Measurements from ENCODE around the gene TENM3.

The TENM3 gene

DNA sequence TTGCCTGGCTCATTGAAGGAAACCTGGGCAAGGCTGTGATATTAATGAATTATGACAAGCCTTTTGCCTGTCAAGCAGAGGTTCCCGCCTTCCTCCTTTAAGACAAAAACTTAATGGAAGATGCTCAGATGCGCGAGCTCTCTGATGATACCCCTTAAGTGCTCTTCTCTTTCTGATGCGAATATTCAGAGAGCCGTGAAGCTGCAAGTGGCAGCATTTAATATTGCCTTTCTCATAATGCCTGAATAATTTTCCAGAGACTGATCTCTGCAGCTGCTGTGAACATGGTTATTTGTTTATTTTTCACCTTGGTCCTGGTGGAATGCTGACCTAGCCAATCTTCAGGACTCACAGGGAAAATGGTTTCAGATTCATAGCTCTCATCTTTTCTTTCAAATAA, 251.8 kb downstream of the TENM3 start:
- Mint-ChIP-seq H3K4me1 (peaks cover 8% of the 10 kb centered on the region), H3K36me3 (no peaks in the 10 kb centered on the region), H3K27ac (no peak overlapping the region), H3K9me3 (no peaks in the 10 kb centered on the region), H3K27me3 (peaks cover 9% of the 10 kb centered on the region), H3K4me3 (no peak overlapping the region)
- CTCF ChIA-PET, result interaction anchor here (0.9 kb wide), 1 partner anchor 8 kb away, joined by 3 read pairs; no protein-coding TSS in a partner anchor
- DNase-seq, result no peak

DNA sequence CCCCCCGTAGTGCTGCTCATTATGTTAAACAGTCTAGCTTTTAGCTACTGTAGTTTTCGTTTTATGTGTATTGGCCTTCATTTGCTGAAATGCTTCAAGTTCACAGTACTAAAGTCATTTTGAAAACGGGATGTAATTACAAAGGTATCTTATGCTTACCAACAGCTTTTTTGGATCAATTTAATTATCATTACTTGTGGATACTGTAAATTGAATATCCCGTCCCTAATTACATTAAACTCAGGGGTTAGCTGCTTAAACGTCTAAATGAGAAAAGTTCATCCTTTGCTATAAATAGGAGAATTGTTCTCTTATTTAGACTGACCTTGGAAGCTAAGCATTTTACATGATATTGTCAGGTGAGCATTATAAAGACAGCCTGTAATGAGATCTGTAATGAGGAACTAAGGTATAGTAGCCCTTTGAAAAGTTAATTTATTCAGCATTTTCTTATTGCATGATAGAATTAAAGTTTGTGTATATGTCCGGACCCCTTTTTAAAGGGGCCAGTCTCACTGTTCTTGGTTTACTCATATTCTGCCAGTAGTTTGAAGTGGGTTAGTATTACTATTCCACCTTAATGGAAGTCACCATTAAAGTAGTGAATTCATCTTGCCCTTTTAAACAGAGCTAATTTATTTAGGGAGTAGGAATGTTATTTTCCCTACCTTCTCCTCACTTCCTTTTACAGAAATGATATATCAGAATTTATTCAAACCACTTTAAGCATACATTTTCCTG, 252.6 kb downstream of the TENM3 start:
- peaks cover 8% of the 10 kb centered on the region for H3K4me1 Mint-ChIP-seq
- CTCF ChIA-PET, result interaction anchor here (0.9 kb wide), 1 partner anchor 9 kb away, joined by 3 read pairs; no protein-coding TSS in a partner anchor
- no peak for DNase-seq
- H3K9me3 Mint-ChIP-seq, result no peaks in the 10 kb centered on the region
- H3K4me3 Mint-ChIP-seq, result no peak overlapping the region
- peaks cover 4% of the 10 kb centered on the region for H3K27me3 Mint-ChIP-seq
- H3K27ac Mint-ChIP-seq, result no peak overlapping the region
- H3K36me3 Mint-ChIP-seq, result no peaks in the 10 kb centered on the region

- CTCF ChIA-PET, result no interaction called here
- no peaks in the 10 kb centered on the region for H3K36me3 Mint-ChIP-seq
- H3K4me3 Mint-ChIP-seq, result no peak overlapping the region
- H3K9me3 Mint-ChIP-seq, result no peaks in the 10 kb centered on the region
- no peak for DNase-seq
- H3K4me1 Mint-ChIP-seq, result peaks cover 8% of the 10 kb centered on the region
- no peak overlapping the region for H3K27ac Mint-ChIP-seq
- H3K27me3 Mint-ChIP-seq, result peaks cover 4% of the 10 kb centered on the region
Observed at GRCh38 chr4:182496408-182496807, 253.2 kb downstream of the TENM3 start.

- H3K4me1 Mint-ChIP-seq, result no peaks in the 10 kb centered on the region
- CTCF ChIA-PET, result no interaction called here
- H3K27ac Mint-ChIP-seq, result no peak overlapping the region
Observed at GRCh38 chr4:182502064-182502463, 258.9 kb downstream of the TENM3 start.

GRCh38 chr4:182504463-182504862, 261.3 kb downstream of the TENM3 start:
- no peaks in the 10 kb centered on the region for H3K4me1 Mint-ChIP-seq
- H3K36me3 Mint-ChIP-seq, result no peaks in the 10 kb centered on the region
- no peaks in the 10 kb centered on the region for H3K27me3 Mint-ChIP-seq
- CTCF ChIA-PET, result no interaction called here
- no peak overlapping the region for H3K27ac Mint-ChIP-seq
- H3K4me3 Mint-ChIP-seq, result no peak overlapping the region
- H3K9me3 Mint-ChIP-seq, result no peaks in the 10 kb centered on the region
- no peak for DNase-seq

More at GRCh38 chr4:182502064-182502463, 258.9 kb downstream of the TENM3 start:
- no peak overlapping the region for H3K4me3 Mint-ChIP-seq
- H3K27me3 Mint-ChIP-seq, result no peaks in the 10 kb centered on the region
- H3K36me3 Mint-ChIP-seq, result no peaks in the 10 kb centered on the region
- no peak for DNase-seq
- H3K9me3 Mint-ChIP-seq, result no peaks in the 10 kb centered on the region

- Mint-ChIP-seq H3K4me3 (no peak overlapping the region), H3K27me3 (no peaks in the 10 kb centered on the region), H3K36me3 (no peaks in the 10 kb centered on the region), H3K9me3 (no peaks in the 10 kb centered on the region), H3K27ac (no peak overlapping the region), H3K4me1 (no peaks in the 10 kb centered on the region)
- CTCF ChIA-PET, result no interaction called here
- DNase-seq, result no peak
Observed at GRCh38 chr4:182507805-182508204, 264.6 kb downstream of the TENM3 start.

DNA sequence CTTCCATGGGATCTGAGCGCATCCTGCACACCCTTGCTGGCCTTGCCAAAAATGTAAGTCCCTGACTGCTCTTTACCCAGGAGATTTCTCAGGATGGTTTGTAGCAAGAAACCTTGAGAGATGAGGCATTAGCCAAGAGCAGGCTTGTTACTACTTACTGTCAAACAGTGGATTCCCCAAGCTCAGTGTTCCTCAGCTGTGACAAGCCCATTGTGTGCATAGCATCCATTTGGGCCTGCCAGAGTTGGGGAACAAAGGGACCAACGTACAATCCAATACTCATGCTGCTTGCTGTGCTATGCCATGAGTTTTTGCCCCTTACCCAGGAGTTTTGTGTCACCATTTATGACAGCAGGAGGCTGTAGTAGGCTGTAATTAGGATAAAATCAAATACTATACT, 267.6 kb downstream of the TENM3 start:
- Mint-ChIP-seq H3K27me3 (no peaks in the 10 kb centered on the region), H3K36me3 (no peaks in the 10 kb centered on the region), H3K27ac (no peak overlapping the region), H3K4me1 (no peaks in the 10 kb centered on the region), H3K9me3 (no peaks in the 10 kb centered on the region), H3K4me3 (no peak overlapping the region)
- DNase-seq, result no peak
- CTCF ChIA-PET, result no interaction called here

DNA sequence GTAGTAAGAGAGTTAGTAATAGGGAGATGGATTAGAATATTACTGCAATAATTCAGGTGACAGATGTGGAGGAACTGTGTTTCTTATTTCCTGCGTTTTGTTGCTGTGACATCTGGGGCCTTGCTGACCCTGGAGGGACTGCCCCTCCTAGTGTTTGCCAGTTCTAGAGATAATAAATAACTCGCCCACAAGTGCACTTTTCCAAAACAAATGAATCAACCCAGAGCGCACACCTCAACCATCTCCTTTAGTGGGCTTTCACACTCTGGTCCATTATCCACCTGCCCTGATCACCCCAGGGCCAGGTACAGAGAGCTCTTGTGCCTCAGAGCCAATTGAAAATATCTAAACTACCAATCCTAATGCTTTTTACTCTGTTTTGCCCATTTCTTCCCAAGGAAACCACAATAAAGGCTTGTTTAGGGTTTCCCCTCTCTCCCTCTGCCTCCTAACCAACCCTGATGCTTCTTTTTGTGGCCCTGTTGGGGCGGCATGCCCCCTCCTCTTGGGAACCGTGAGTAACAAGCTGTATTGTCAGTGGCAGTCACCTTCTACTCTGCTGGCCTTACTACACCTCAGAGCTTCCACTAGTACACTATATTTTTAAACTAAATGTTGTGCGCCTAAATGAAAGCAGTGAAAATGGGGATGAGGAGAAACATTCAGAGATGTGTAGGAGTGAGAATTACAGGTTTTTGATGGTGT, 270.5 kb downstream of the TENM3 start:
- Mint-ChIP-seq H3K27me3 (no peaks in the 10 kb centered on the region), H3K27ac (no peak overlapping the region), H3K4me3 (no peak overlapping the region)

GRCh38 chr4:182518421-182518820, 275.2 kb downstream of the TENM3 start:
- CTCF ChIA-PET, result no interaction called here
- H3K4me3 Mint-ChIP-seq, result no peak overlapping the region
- H3K27ac Mint-ChIP-seq, result no peak overlapping the region
- DNase-seq, result no peak
- no peaks in the 10 kb centered on the region for H3K36me3 Mint-ChIP-seq
- H3K27me3 Mint-ChIP-seq, result no peaks in the 10 kb centered on the region
- no peaks in the 10 kb centered on the region for H3K4me1 Mint-ChIP-seq
- H3K9me3 Mint-ChIP-seq, result no peaks in the 10 kb centered on the region

More for the DNA sequence above, 270.5 kb downstream of the TENM3 start:
- H3K36me3 Mint-ChIP-seq, result no peaks in the 10 kb centered on the region
- CTCF ChIA-PET, result no interaction called here
- no peak for DNase-seq
- no peaks in the 10 kb centered on the region for H3K9me3 Mint-ChIP-seq
- H3K4me1 Mint-ChIP-seq, result no peaks in the 10 kb centered on the region

GRCh38 chr4:182519528-182519927, 276.3 kb downstream of the TENM3 start:
- Mint-ChIP-seq H3K4me3 (no peak overlapping the region), H3K4me1 (no peaks in the 10 kb centered on the region), H3K36me3 (no peaks in the 10 kb centered on the region), H3K27me3 (no peaks in the 10 kb centered on the region), H3K9me3 (no peaks in the 10 kb centered on the region), H3K27ac (no peak overlapping the region)
- DNase-seq, result no peak
- CTCF ChIA-PET, result no interaction called here

- H3K27ac Mint-ChIP-seq, result no peak overlapping the region
- CTCF ChIA-PET, result no interaction called here
- H3K36me3 Mint-ChIP-seq, result no peaks in the 10 kb centered on the region
- no peak overlapping the region for H3K4me3 Mint-ChIP-seq
- no peak for DNase-seq
- no peaks in the 10 kb centered on the region for H3K9me3 Mint-ChIP-seq
- no peaks in the 10 kb centered on the region for H3K4me1 Mint-ChIP-seq
- H3K27me3 Mint-ChIP-seq, result no peaks in the 10 kb centered on the region
Observed at GRCh38 chr4:182521011-182521410, 277.8 kb downstream of the TENM3 start.

DNA sequence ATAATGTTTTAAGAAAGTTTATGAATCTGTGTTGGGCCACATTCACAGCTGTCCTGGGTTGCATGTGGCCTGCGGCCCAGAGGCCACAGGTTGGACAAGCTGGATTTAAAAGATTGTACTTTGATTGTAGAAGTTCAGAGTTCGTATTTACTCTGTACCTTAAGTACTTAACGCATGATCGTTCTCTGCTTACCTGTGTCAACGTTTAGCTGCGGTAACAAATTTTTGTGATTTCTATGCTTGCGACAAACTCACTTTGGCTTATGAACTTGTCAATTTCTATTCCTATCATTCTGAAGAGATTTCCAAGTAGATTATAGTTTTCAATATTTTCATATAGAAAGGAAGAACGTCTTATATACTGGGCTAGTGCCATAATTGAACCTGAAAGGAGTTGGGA, 285.6 kb downstream of the TENM3 start:
- H3K27me3 Mint-ChIP-seq, result no peaks in the 10 kb centered on the region
- CTCF ChIA-PET, result no interaction called here
- no peak overlapping the region for H3K27ac Mint-ChIP-seq
- no peak for DNase-seq
- no peak overlapping the region for H3K4me3 Mint-ChIP-seq
- no peaks in the 10 kb centered on the region for H3K36me3 Mint-ChIP-seq
- H3K9me3 Mint-ChIP-seq, result no peaks in the 10 kb centered on the region
- no peaks in the 10 kb centered on the region for H3K4me1 Mint-ChIP-seq

DNA sequence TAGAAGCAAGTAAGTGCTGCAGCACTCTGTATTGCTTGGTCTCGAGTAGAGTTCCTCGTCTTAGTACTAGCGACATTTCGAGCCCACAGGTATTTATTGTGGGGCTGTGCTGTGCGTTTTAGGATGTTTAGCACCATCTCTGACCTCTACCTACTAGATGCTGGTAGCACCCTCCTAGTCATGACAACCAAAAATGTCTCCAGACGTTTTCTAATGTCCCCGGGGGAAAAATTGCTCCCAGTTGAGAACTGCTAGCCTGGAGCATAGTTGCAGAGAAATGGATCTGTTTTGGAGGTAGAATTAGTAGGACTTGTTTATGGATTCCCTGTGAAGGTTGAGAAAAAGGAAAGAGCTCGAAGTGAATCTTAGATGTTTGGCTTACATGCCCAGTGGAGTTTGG, 287.2 kb downstream of the TENM3 start:
- DNase-seq, result no peak
- Mint-ChIP-seq H3K4me1 (no peaks in the 10 kb centered on the region), H3K36me3 (no peaks in the 10 kb centered on the region), H3K4me3 (no peak overlapping the region), H3K27me3 (no peaks in the 10 kb centered on the region), H3K27ac (no peak overlapping the region), H3K9me3 (no peaks in the 10 kb centered on the region)
- CTCF ChIA-PET, result no interaction called here

GRCh38 chr4:182531555-182532162, 288.5 kb downstream of the TENM3 start:
- DNase-seq, result no peak
- CTCF ChIA-PET, result no interaction called here
- H3K4me3 Mint-ChIP-seq, result no peak overlapping the region
- H3K27ac Mint-ChIP-seq, result no peak overlapping the region
- no peaks in the 10 kb centered on the region for H3K4me1 Mint-ChIP-seq
- H3K36me3 Mint-ChIP-seq, result no peaks in the 10 kb centered on the region
- H3K27me3 Mint-ChIP-seq, result no peaks in the 10 kb centered on the region
- no peaks in the 10 kb centered on the region for H3K9me3 Mint-ChIP-seq

DNA sequence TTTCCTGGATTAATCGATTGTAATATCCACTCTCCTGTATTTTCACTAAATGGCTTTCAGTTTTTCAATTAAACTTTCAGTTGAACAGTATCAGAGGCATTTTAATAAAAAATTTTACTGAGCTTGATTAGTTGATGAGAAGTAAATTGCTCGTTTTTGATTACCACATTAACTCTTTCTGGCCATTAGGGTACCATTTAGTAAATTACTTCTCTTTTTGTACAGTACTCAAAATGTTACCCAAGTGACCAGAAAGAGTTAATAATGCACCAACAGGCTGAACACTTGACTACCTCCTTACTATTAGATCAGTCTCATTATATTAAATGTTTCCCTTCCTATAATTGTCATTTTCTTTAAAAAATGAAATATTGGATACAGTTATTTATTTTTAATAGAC, 289.2 kb downstream of the TENM3 start:
- no peak for DNase-seq
- CTCF ChIA-PET, result no interaction called here
- no peak overlapping the region for H3K27ac Mint-ChIP-seq
- no peaks in the 10 kb centered on the region for H3K27me3 Mint-ChIP-seq
- H3K36me3 Mint-ChIP-seq, result no peaks in the 10 kb centered on the region
- no peaks in the 10 kb centered on the region for H3K9me3 Mint-ChIP-seq
- H3K4me3 Mint-ChIP-seq, result no peak overlapping the region
- H3K4me1 Mint-ChIP-seq, result no peaks in the 10 kb centered on the region
